CD4-positive, alpha-beta T cell (primary cell): ENCODE measurements around the gene TRPM4. TPM values are rescaled to one million over a fixed set of nuclear protein-coding genes. Genes with fewer than 3 reads are reported as not detected.

Source experiments
- ATAC-seq: fragments of 200-7000 bp; cut with Tn5 transposase; one replicate; pipeline ENCODE4 v1.10.0; 2022; ENCODE audit warnings: mild to moderate bottlenecking; ENCODE audit not compliant: poor library complexity
- CTCF ChIA-PET: fragments of 350-600 bp; sonication (Branson Sonifier 250); formaldehyde crosslinking; loops from one replicate; lab custom pipeline; 2021; ENCODE audit warnings: antibody characterized with exemption, inconsistent platforms; lab: Charles Lee
- POLR2A ChIA-PET: fragments of 350-600 bp; sonication (Branson Sonifier 250); formaldehyde crosslinking; loops from one replicate; lab custom pipeline; 2021; ENCODE audit warnings: antibody characterized with exemption, inconsistent platforms; lab: Charles Lee
- DNase-seq, 14 experiments: peaks; one replicate each; pipeline ENCODE4 v3.0.0-alpha.2; 2013 to 2020; ENCODE audit warnings: mixed read lengths in 2 of 14
- H3K27ac ChIP-seq, 2 donors: one replicate each; pipeline versions ENCODE4 v1.5.1 to v1.7.0; 2013; ENCODE audit warnings: low read length in 2 of 2, low read depth in 1 of 2, mild to moderate bottlenecking in 1 of 2
- H3K27me3 ChIP-seq, 2 experiments: 1 replicate in 1 of 2; 2 replicates in 1 of 2; pipeline versions ENCODE4 v1.6.1 to v1.7.0; 2013; ENCODE audit warnings: low read length in 2 of 2, control low read depth in 1 of 2, mild to moderate bottlenecking in 1 of 2, moderate library complexity in 1 of 2; ENCODE audit not compliant: insufficient read depth in 2 of 2, control insufficient read depth in 1 of 2
- H3K36me3 ChIP-seq: one replicate; pipeline ENCODE4 v1.6.1; 2013; ENCODE audit warnings: low read length, control low read depth; ENCODE audit not compliant: insufficient read depth
- H3K4me1 ChIP-seq: one replicate; pipeline ENCODE4 v1.6.1; 2013; ENCODE audit warnings: low read length, control low read depth; ENCODE audit not compliant: insufficient read depth
- H3K4me3 ChIP-seq: one replicate; pipeline ENCODE4 v1.5.1; 2013; ENCODE audit warnings: mild to moderate bottlenecking, low read length, moderate library complexity
- H3K9me3 ChIP-seq, 2 experiments: 1 replicate in 1 of 2; 2 replicates in 1 of 2; pipeline versions ENCODE4 v1.6.1 to v1.7.0; 2013; ENCODE audit warnings: low read length in 2 of 2, mild to moderate bottlenecking in 2 of 2, control low read depth in 1 of 2, moderate library complexity in 1 of 2; ENCODE audit not compliant: control insufficient read depth in 1 of 2, insufficient read depth in 1 of 2
- H3K27ac Mint-ChIP-seq: one replicate; pipeline ENCODE4 v1.8.0; 2020; ENCODE audit warnings: mixed read lengths
- H3K27me3 Mint-ChIP-seq: one replicate; pipeline ENCODE4 v1.8.0; 2021; ENCODE audit warnings: mixed read lengths
- H3K36me3 Mint-ChIP-seq: one replicate; pipeline ENCODE4 v1.8.0; 2021; ENCODE audit warnings: low read depth, mixed read lengths
- H3K4me1 Mint-ChIP-seq: one replicate; pipeline ENCODE4 v1.8.0; 2021; ENCODE audit warnings: low read depth, mixed read lengths
- H3K4me3 Mint-ChIP-seq: one replicate; pipeline ENCODE4 v1.8.0; 2020; ENCODE audit warnings: mild to moderate bottlenecking, mixed read lengths
- H3K9me3 Mint-ChIP-seq: one replicate; pipeline ENCODE4 v1.8.0; 2020; ENCODE audit warnings: mixed read lengths
- CTCF ChIP-seq: fragments of 200-600 bp; IDR thresholded peaks from one replicate; pipeline ENCODE4 v1.8.0; 2022; ENCODE audit warnings: antibody characterized with exemption, mild to moderate bottlenecking
- intact Hi-C, 2 experiments: fragments of 100-400 bp; cut with DNase I in 1 of 2; cut with micrococcal nuclease in 1 of 2; formaldehyde crosslinking; loops; one replicate each; pipeline versions ENCODE4 v1.15.1 to v1.9.0; 2023 to 2025; cut with DNase I, micrococcal nuclease
- total RNA-seq, 174 experiments: library from RNA in 2 of 174; stranded (reverse) in 2 of 174; gene quantifications; one replicate each; pipeline ENCODE4 v1.2.3 and lab custom pipeline; 2021 to 2026

Gene TRPM4
- total RNA-seq, 2 experiments from 2014 or later, result not detected

GRCh38 chr19:49256691-49257090 lies 99.1 kb downstream of the TRPM4 start:
- TF ChIP-seq CTCF, result no peak
- CTCF ChIA-PET, result interaction anchor here (0.8 kb wide), 1 partner anchor 13 kb away, joined by 3 read pairs; no protein-coding TSS in a partner anchor
- H3K4me1 Mint-ChIP-seq, result no peaks in the 10 kb centered on the region
- ATAC-seq, result no peak
- peaks cover 62% of the 10 kb centered on the region for H3K27me3 Mint-ChIP-seq
- H3K36me3 Mint-ChIP-seq, result peaks cover 16% of the 10 kb centered on the region
- H3K9me3 ChIP-seq, result peaks cover 20 to 22% of the 10 kb centered on the region in 2 experiments
- no peak overlapping the region for H3K27ac ChIP-seq
- H3K9me3 Mint-ChIP-seq, result peaks cover 13% of the 10 kb centered on the region
- H3K36me3 ChIP-seq, result no peaks in the 10 kb centered on the region
- POLR2A ChIA-PET, result no interaction called here
- no peak overlapping the region for H3K27ac Mint-ChIP-seq
- peaks cover 13 to 18% of the 10 kb centered on the region in 2 experiments for H3K27me3 ChIP-seq
- intact Hi-C loops, result no loop called here
- no peak for DNase-seq
- no peak overlapping the region for H3K4me3 Mint-ChIP-seq
- no peak overlapping the region for H3K4me3 ChIP-seq
- no peaks in the 10 kb centered on the region for H3K4me1 ChIP-seq

Other genes with a start within 250 kb of the TRPM4 start
- 1 to 10 TPM; 1.1 to 1.8 TPM for gene DHDH, start 224.1 kb upstream of the TRPM4 start, total RNA-seq
- 10 to 100 TPM; 52.9 to 60.4 TPM for gene BAX, start 202.9 kb upstream of the TRPM4 start, total RNA-seq
- gene FTL, start 192.5 kb upstream of the TRPM4 start, total RNA-seq, result 100 to 1,000 TPM; 616 to 627 TPM
- 10 to 100 TPM; 13.2 to 14.1 TPM for gene GYS1, start 164.5 kb upstream of the TRPM4 start, total RNA-seq
- 10 to 100 TPM; 10.7 to 12.3 TPM for gene RUVBL2, start 163.9 kb upstream of the TRPM4 start, total RNA-seq
- gene LHB, start 140.7 kb upstream of the TRPM4 start, total RNA-seq, result not detected
- gene CGB3, start 133.5 kb upstream of the TRPM4 start, total RNA-seq, result not detected
- not detected for gene CGB2, start 125.9 kb upstream of the TRPM4 start, total RNA-seq
- not detected for gene CGB1, start 120.9 kb upstream of the TRPM4 start, total RNA-seq
- gene CGB5, start 113.9 kb upstream of the TRPM4 start, total RNA-seq, result not detected
- not detected for gene CGB8, start 108.7 kb upstream of the TRPM4 start, total RNA-seq
- not detected for gene CGB7, start 100.0 kb upstream of the TRPM4 start, total RNA-seq
- not detected for gene NTF4, start 93.0 kb upstream of the TRPM4 start, total RNA-seq
- not detected for gene KCNA7, start 85.1 kb upstream of the TRPM4 start, total RNA-seq
- 100 to 1,000 TPM; 375 to 397 TPM for gene SNRNP70, start 72.3 kb upstream of the TRPM4 start, total RNA-seq
- gene LIN7B, start 43.4 kb upstream of the TRPM4 start, total RNA-seq, result 1 to 10 TPM; 6.4 to 6.6 TPM
- gene C19orf73, start 38.6 kb upstream of the TRPM4 start, total RNA-seq, result 1 to 10 TPM; 1.5 to 2.3 TPM
- 1 to 10 TPM; 2.0 to 2.8 TPM for gene PPFIA3, start 38.2 kb upstream of the TRPM4 start, total RNA-seq
- not detected for gene HRC, start 2.4 kb upstream of the TRPM4 start, total RNA-seq
- 1 to 10 TPM; 1.5 to 2.4 TPM for gene SLC6A16, start 167.4 kb downstream of the TRPM4 start, total RNA-seq
- gene CD37, start 177.6 kb downstream of the TRPM4 start, total RNA-seq, result 100 to 1,000 TPM; 329 to 350 TPM
- not detected for gene TEAD2, start 204.6 kb downstream of the TRPM4 start, total RNA-seq
- gene DKKL1, start 206.1 kb downstream of the TRPM4 start, total RNA-seq, result not detected
- not detected for gene KASH5, start 230.5 kb downstream of the TRPM4 start, total RNA-seq